Ishikawa (cell line): ENCODE results near the gene BUD23.

Experiments used
- CEBPB ChIP-seq: IDR thresholded peaks from 2 replicates; pipeline ENCODE4 v1.6.1; 2012
- CREB1 ChIP-seq: IDR thresholded peaks from 2 replicates; pipeline ENCODE4 v1.6.1; 2012; ENCODE audit warnings: low read depth
- EGR1 ChIP-seq: IDR thresholded peaks from 2 replicates; pipeline ENCODE4 v1.6.1; 2012
- EP300 ChIP-seq: IDR thresholded peaks from 2 replicates; pipeline ENCODE4 v1.6.1; 2012; ENCODE audit warnings: borderline replicate concordance
- FOXM1 ChIP-seq: IDR thresholded peaks from 2 replicates; pipeline ENCODE4 v1.6.1; 2012; ENCODE audit warnings: low read depth, borderline replicate concordance
- NFIC ChIP-seq: IDR thresholded peaks from 2 replicates; pipeline ENCODE4 v1.6.1; 2012
- RAD21 ChIP-seq: IDR thresholded peaks from 2 replicates; pipeline ENCODE4 v1.6.1; 2012; ENCODE audit warnings: low read depth
- TAF1 ChIP-seq: IDR thresholded peaks from 2 replicates; pipeline ENCODE4 v1.6.1; 2012; ENCODE audit warnings: low read depth, mild to moderate bottlenecking
- TCF12 ChIP-seq: IDR thresholded peaks from 2 replicates; pipeline ENCODE4 v1.6.1; 2012; ENCODE audit warnings: low read depth
- TEAD4 ChIP-seq: IDR thresholded peaks from 2 replicates; pipeline ENCODE4 v1.6.1; 2012
- YY1 ChIP-seq: IDR thresholded peaks from 2 replicates; pipeline ENCODE4 v1.6.1; 2012; ENCODE audit warnings: low read depth
- ZBTB7A ChIP-seq: IDR thresholded peaks from 2 replicates; pipeline ENCODE4 v1.6.1; 2012; ENCODE audit warnings: low read depth
- TF ChIP-seq, protein P1 (sequence below): IDR thresholded peaks from 2 replicates; pipeline ENCODE4 v1.6.1; 2012
- TF ChIP-seq, protein P2 (sequence below): IDR thresholded peaks from 2 replicates; pipeline ENCODE4 v1.6.1; 2012; ENCODE audit warnings: low read depth, mild to moderate bottlenecking
- TF ChIP-seq, protein P3 (sequence below): IDR thresholded peaks from 2 replicates; pipeline ENCODE4 v1.6.1; 2012

BUD23 gene

GRCh38 chr7:73737491-73738219, 54.3 kb downstream of the BUD23 start:
- no peak for TF ChIP-seq CEBPB
- TF ChIP-seq, protein P1, sequence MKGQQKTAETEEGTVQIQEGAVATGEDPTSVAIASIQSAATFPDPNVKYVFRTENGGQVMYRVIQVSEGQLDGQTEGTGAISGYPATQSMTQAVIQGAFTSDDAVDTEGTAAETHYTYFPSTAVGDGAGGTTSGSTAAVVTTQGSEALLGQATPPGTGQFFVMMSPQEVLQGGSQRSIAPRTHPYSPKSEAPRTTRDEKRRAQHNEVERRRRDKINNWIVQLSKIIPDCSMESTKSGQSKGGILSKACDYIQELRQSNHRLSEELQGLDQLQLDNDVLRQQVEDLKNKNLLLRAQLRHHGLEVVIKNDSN, result no peak
- no peak for TF ChIP-seq RAD21
- TF ChIP-seq TCF12, result no peak
- TF ChIP-seq CREB1, result no peak
- TF ChIP-seq, protein P2, sequence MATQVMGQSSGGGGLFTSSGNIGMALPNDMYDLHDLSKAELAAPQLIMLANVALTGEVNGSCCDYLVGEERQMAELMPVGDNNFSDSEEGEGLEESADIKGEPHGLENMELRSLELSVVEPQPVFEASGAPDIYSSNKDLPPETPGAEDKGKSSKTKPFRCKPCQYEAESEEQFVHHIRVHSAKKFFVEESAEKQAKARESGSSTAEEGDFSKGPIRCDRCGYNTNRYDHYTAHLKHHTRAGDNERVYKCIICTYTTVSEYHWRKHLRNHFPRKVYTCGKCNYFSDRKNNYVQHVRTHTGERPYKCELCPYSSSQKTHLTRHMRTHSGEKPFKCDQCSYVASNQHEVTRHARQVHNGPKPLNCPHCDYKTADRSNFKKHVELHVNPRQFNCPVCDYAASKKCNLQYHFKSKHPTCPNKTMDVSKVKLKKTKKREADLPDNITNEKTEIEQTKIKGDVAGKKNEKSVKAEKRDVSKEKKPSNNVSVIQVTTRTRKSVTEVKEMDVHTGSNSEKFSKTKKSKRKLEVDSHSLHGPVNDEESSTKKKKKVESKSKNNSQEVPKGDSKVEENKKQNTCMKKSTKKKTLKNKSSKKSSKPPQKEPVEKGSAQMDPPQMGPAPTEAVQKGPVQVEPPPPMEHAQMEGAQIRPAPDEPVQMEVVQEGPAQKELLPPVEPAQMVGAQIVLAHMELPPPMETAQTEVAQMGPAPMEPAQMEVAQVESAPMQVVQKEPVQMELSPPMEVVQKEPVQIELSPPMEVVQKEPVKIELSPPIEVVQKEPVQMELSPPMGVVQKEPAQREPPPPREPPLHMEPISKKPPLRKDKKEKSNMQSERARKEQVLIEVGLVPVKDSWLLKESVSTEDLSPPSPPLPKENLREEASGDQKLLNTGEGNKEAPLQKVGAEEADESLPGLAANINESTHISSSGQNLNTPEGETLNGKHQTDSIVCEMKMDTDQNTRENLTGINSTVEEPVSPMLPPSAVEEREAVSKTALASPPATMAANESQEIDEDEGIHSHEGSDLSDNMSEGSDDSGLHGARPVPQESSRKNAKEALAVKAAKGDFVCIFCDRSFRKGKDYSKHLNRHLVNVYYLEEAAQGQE, result no peak
- TF ChIP-seq, protein P3, sequence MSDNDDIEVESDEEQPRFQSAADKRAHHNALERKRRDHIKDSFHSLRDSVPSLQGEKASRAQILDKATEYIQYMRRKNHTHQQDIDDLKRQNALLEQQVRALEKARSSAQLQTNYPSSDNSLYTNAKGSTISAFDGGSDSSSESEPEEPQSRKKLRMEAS, result no peak
- TF ChIP-seq EGR1, result no peak
- TF ChIP-seq ZBTB7A, result no peak
- TF ChIP-seq TEAD4, result no peak
- no peak for TF ChIP-seq NFIC
- TF ChIP-seq FOXM1, result no peak
- no peak for TF ChIP-seq YY1
- no peak for TF ChIP-seq TAF1
- TF ChIP-seq EP300, result no peak

DNA sequence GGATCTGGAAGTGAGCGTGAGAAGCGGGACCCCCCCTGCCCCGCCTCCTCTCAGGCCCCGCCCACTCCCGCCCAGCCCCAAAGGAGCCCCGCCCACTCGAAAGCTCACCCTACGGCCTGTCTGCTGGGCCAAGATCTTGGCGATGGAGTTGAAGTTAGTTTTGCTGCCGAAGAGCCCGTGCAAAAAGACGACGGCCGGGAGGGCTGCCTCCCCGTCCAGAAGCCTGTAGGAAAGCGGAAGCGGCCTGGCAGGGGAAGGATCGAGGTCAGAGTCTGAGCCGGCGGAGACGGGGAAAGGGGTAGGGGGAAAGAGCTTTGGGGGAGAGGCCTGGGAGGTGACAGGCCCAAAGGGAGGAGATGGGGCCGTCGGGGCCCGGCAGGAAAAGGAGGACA, 54.8 kb downstream of the BUD23 start:
- TF ChIP-seq EGR1, result no peak
- no peak for TF ChIP-seq RAD21
- TF ChIP-seq TAF1, result no peak
- no peak; the same call in 1 of the 2 replicates for TF ChIP-seq TCF12

- peak; percentile 12; the same call in 1 of the 2 replicates for TF ChIP-seq NFIC
- no peak for TF ChIP-seq YY1
- TF ChIP-seq, protein P2, result no peak
- peak; percentile 87 for TF ChIP-seq CEBPB
- peak; percentile 34; the same call in 1 of the 2 replicates for TF ChIP-seq EP300
- TF ChIP-seq TEAD4, result no peak; the same call in 1 of the 2 replicates
- TF ChIP-seq TCF12, result peak; percentile 79
- TF ChIP-seq CREB1, result peak; percentile 41; the same call in 1 of the 2 replicates
- TF ChIP-seq, protein P3, result peak; percentile 77
- no peak for TF ChIP-seq ZBTB7A
- 0 out of 2 replicates have a peak, but pooled peaks have one; percentile 3 for TF ChIP-seq EGR1
- 0 out of 2 replicates have a peak, but pooled peaks have one; percentile 58 for TF ChIP-seq TAF1
- TF ChIP-seq FOXM1, result no peak
- TF ChIP-seq, protein P1, result 0 out of 2 replicates have a peak, but pooled peaks have one; percentile 13
- TF ChIP-seq RAD21, result no peak; the same call in 1 of the 2 replicates
These were observed 55.4 kb downstream of the BUD23 start, which contains the start of gene ABHD11 for GRCh38 chr7:73738612-73739386. ABHD11 (minus strand) TSS chr7:73738802; CDS start chr7:73738770, 32 bp downstream.

GRCh38 chr7:73739387-73739767, 56.0 kb downstream of the BUD23 start:
- TF ChIP-seq CREB1 (no peak), ZBTB7A (peak; percentile 81)

GRCh38 chr7:73740212-73740611, 56.8 kb downstream of the BUD23 start:
- TF ChIP-seq ZBTB7A (no peak), TCF12 (no peak), FOXM1 (no peak), TEAD4 (no peak)
